GM18502 (cell line): ENCODE measurements around the gene SRPK3.

Experiments
- ATAC-seq: cut with Tn5 transposase; IDR thresholded peaks from one replicate; pipeline ENCODE4 v1.9.1; 2021; ENCODE audit warnings: mild to moderate bottlenecking; ENCODE audit not compliant: unreplicated experiment, poor library complexity

SRPK3 gene

DNA sequence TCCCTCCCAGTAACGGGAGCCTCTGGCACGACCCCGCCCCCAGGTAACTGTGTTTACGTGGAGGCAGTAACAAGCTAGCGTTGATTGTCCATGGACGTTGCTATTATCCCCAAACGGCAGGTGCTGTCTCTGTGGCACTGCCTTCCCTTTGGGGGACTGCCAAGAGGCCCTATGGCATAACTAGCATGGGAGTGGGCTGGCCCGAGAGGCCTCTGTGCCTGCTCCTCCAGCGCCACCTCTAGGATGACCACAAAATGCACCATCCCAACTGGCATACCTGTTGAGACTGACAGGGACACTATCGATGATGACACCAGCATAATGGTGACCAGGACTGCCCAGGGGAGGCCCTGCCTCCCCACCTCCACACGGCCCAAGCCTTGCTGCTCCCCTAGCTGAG, 1.5 kb downstream of the SRPK3 start:
- no peak for ATAC-seq

DNA sequence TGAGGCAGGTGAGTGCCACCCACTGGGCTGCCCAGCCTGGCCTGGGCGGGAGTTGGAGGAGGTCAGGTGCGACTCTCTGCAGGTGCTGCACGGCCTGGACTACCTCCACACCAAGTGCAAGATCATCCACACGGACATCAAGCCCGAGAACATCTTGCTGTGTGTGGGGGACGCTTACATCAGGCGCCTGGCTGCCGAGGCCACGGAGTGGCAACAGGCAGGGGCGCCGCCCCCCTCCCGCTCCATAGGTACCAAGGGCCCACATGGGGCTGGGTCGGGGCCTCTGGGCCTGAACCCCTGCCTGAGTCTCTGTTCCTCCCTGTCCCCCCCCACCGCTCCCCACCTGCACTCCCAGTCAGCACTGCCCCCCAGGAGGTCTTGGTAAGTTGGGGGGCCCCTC, 2.0 kb downstream of the SRPK3 start:
- ATAC-seq = no peak

DNA sequence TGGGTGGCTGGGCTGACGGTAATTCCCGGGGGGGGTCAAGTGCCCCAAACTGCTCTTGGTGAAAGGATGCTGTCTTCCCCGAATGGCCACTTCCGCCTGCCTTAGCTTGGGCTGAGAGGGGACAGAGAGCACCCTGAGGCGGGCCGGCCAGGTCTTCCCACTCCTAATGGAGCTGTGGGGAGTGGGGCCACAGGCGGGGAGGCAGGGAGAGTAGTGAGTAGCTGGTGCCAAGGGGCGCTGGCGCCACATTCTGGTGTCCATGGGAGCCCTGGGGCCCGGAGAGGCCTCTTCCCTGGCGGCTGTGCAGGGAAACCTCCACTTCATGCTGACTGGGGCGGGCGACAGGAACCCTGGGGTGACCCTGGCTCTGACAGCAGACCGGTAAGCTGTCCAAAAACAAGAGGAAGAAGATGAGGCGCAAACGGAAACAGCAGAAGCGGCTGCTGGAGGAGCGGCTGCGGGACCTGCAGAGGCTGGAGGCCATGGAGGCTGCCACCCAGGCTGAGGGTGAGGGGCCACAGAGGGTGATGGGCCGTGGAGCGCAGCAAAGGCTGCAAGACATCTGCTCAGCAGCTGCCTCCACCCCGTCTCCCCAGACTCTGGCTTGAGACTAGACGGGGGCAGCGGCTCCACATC, 2.7 kb downstream of the SRPK3 start:
- no peak for ATAC-seq

DNA sequence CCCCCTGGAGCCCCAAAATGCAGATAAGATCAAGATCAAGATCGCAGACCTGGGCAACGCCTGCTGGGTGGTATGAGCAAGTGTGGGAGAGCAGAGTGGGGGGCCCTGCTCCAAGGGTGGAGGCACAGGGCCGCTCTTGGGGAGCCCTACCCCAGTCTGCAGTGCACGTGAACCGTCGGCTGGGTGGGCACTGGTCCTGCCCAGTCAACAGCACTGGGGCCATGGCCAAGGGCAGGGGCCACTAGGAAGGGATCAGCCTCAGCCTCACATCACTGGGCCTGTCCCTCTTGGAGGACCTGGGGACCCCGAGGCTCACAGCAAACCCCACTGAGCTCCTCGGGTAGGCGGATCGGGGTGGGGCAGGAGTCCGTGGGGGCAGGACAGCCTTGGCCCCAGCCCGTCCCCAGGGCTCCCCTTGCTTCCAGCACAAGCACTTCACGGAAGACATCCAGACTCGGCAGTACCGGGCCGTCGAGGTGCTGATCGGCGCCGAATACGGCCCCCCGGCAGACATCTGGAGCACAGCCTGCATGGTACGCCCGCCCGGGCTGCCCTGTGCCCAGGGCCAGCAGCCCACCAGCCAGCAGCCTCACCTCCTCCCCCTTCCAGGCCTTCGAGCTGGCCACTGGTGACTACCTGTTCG, 3.6 kb downstream of the SRPK3 start:
- no peak for ATAC-seq

DNA sequence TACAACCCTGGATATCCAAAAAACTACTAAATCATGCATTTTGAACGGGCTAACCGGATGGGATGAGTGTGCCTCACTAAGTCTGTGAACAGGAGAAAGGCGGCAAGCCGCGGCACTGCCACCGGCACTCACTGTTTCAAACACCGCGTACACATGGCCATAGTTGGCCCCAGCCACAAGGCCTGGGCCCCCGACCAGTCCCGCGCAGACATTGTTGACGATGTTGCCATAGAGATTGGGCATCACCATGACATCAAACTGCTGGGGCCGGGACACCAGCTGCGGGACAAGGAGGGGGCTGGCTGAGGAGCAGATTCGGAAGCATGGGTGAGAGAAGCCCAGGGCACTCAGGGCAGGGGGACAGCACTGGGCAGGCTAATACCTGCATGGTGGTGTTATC, 5.8 kb downstream of the SRPK3 start:
- no peak for ATAC-seq

DNA sequence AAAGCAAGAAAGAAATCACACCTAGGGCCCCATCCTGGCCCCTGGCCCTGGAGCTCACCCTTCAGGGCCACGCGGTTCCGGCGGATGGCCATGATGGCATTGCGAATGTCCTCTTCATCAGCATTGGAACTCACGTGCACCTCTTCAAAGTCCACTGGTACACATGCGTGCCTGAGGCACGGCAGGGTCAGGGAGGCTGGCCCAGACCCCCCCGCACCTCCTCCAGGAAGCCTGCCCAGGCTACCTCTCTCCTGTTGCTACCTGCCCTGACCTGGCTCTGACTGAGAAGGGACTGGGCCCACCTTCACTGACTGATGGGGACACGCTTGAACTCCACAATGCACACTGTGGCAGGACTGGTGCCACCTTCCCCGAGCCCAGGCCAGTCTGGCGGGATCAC, 8.8 kb downstream of the SRPK3 start:
- ATAC-seq = no peak

DNA sequence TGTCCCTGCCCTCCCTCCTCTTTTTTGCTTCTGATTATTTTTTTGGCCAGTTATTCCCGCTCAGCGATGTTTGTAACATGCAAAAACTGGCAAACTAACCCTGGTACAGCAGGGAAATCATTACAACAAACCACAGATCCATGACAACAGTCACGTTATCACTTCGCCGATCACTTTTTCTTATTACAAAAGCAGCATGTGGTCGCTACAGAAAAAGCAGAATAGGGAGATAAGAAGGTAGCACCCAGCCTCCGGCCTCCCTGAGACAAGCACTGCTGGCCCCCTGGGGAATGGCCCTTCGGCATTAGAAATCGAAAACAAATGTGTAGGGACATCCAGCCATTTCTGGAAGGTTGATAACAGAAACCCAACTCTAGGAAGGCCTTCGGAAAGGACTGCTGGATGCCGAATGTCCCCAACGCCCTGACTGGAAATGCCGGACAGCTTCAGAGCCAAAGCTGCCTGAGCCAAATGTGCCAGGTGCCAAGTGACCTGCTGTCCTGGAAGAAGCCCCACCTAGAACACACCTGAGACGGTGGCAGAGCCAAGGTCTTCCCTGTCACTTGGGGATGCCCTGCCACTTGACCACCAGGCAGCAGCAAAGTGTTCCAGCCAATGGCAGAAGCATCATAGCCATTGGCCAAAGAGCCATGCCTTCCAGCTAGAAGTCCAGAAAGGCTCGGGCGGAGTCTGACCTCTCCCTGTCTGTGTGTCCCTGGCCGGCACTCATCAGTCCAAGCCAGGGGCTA, 10.4 kb downstream of the SRPK3 start:
- ATAC-seq = no peak

DNA sequence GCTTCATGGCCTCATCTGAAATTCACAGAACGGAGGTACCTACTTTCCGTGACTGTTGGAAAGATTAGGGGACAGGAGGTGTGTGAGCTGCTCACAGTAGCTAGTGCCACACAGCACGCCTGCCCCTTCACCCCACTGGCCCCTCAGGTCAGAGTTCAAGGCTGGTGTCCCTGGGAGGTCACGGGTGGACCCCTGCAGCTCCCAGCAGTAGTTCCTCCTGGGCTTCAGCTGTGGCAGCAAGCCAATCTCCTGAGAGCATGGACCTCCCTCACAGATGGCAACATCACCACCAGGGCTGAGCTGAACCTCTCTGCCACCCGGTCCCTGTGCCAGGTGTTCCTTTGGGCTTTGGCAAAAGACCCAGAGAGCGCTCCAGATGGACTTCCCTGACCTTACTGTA, 11.5 kb downstream of the SRPK3 start:
- no peak for ATAC-seq

DNA sequence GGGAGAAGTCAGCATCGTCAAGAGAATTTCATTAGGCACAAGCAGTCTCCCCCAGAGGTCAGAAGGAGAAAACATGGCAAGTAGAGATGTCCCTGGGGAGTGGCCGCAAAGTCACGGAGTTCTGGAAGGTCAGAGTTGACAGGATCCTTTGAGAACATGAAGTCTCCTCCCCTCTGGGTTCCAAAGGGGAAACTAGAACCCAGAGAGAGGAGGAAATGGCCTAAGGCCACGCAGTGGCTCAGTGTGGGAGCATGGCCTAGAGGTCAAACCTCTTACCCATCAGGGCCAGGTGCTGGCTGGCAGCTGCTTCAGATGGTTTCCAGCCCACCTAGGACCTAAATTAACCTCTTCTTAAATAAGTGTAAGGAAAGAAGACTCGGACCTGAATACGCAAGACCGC, 12.4 kb downstream of the SRPK3 start:
- ATAC-seq = no peak

DNA sequence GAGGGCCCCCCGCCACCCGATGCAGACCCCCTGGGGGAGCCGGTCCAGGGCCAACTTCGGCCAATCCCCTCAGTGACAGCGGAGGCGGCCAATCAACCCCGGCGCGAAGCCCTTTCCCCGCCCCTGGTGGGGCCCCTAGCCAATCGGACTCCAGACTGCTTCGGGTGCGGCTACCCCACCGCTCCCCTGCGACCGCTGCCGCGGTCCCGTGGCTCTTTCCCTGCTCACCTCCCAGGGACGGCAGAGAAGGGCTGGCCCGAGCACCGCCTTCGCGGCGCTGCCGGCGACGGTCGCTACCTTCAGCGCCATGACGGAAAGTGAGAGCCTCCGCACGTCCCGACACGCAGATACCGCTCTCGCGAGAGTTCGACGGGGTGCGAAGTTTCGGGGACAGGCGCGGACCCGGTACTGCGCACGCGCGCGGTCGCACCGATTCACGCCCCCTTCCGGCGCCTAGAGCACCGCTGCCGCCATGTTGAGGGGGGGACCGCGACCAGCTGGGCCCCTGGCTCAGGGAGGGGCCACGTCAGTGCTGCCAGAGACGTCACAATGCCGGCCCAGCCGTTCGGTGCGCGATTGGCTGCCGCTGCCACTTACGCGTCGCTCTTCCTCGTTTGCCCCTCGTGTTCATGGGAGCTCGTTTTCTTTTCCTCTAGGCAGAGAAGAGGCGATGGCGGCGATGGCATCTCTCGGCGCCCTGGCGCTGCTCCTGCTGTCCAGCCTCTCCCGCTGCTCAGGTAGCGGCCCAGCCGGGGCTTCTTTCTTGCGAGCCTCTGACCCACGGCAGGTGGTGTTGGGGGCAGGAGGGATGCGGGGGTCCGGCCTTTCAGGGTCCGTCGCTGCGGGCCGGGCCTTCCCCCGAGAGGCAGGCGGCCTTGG, 13.4 kb downstream of the SRPK3 start, which contains the start of the genes IDH3G and SSR4:
Gene IDH3G (minus strand): TSS at position 358 of the 879 bp plus-strand sequence. CDS start 49 bp downstream, at position 309.
Gene SSR4 (plus strand): TSS at position 651 of the 879 bp plus-strand sequence. CDS start 20 bp downstream, at position 671.
- peak; percentile 93 for ATAC-seq

DNA sequence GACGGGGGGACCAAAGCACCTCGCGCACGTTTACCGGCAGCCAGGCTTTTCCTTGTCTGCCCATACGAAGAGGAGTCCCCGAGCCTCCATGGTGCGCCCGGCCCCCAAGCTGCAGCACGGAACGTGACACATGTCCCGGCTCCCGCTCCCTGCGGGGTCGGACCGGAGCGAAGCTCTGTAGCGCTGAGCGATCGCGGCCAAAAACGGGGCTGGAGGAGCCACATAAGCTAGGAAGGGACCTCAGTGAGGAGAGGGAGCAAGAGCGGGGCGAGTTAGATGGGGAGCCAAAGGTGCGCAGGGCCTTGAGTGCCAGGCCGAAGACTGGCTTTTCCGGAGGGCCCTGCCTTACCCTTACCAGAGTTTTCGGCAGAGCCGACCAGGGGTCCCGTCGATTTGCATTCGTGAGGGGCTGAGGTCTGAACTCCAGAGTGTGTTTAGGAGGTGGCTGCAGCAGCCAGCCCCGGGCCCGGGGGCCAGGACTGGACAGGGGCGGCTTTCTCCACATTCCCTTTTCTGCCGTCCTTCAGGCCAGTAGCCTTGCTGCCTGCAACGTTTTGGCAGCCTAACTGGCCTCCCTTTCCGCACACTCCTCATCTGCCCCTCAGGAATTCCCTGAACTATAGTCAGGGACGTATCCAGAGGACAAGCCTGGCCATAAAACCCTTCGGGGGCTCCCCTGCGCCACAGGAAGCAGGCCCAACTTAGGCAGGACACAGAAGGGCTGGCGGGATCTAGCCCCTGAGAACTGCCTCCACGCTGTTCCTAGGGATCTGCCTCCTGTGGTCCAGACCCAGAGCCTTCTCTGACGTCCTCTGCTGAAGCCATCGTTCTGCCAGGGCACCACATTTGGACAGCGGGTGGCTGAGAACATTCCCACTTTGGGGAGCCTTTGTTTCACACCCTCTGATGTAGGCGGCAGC, 14.3 kb downstream of the SRPK3 start:
- peak; percentile 4 for ATAC-seq

DNA sequence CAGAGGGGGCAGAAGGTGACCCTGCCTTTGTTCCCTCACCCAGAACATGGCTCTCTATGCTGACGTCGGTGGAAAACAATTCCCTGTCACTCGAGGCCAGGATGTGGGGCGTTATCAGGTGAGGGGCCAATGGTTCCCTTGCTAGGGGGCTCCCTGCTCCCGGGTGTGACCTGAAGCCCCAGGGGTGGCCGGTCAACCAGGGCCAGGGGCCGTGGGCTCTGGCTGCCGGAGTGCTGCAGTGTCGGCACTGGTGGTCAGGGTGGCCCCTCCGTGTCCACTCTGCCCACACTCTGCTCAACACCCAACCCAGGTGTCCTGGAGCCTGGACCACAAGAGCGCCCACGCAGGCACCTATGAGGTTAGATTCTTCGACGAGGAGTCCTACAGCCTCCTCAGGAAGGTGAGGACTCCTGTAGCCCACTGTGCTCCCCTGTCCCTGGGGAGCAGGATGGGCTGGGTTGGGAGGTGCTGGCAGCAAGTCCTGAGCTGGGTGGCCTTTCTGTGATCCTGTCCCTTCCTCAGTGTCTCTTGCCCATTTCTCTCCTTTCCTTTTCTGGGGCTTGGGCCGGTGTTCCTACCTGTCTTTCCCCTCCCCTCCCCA, 16.7 kb downstream of the SRPK3 start:
- no peak for ATAC-seq

GRCh38 chrX:153799326-153799725, 18.5 kb downstream of the SRPK3 start:
- no peak for ATAC-seq

DNA sequence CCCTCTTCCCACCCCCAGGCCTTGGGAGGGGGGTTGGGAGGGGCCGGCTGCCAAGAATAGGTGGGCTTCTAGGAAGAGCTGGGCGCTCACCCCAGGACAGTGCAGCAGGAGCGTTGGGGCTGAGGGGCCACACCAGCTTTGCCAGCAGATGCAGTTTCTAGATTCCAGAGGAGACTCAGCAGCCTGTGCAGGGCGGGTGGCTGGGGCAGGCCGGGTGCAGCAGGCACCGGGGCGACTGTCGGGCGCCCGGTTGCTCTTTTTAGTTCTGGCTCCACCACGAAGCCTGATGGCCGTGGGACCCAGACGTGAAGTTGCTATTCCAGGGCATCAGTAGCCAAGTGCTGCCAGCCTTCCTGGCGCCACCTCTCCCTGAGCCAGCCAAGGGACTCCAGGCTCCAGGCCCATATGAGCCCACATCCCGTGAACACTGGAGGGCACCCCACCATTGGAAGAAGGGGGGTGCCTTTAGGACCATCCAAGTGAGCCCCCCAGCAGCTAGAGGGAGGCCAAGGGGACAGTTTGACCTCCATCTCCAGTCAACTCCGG, 19.4 kb downstream of the SRPK3 start:
- ATAC-seq = no peak

- ATAC-seq = no peak
Observed at GRCh38 chrX:153800746-153801145, 19.9 kb downstream of the SRPK3 start.

DNA sequence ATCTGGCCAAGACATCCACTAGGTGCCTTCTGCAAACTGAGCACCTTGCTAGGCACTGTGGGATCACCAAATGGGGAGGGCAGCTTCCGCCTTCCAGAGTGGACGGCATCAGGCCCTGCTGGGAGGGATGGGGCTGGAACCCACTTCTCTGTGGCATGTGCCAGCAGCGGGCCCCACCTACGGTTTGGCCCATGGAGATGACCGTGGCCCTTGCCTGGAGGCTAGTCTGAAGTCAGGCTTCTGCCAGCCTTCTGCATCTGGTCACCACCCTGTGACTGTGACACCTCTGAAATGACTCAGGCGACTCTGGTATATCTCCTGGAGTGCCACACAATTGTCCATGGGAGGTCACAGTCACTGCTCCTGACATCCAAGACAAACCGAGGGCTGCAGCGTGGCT, 20.8 kb downstream of the SRPK3 start:
- no peak for ATAC-seq

DNA sequence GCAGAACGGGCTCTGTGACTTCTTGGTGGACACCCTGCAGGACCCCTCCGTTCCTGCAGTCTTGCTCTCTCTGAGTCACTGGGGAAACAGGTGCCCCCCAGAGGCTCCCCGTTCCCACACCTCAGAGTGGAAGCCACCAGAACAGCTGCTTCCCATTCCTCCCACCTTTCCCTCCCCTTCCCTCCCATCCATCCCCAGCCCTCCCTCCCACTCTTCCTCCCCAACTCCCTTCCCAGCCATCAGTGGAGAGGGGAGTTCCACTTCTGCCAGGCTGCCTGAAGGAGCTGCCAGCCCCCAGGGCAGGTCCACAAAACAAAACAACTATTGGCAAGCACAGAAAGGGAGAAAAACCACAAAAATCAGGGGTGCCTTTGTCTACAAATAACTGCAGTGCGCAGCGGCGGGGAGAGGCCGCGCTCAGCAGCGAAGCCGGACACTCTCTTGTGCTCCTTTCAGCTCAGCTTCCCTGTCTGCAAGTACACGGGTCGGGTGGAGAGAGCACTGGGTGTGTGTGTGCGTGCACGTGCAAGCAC, 21.7 kb downstream of the SRPK3 start:
- ATAC-seq = no peak
